ENCODE results near the gene C11orf21.
"Not testable (repeated sequence)": the region's sequence is repeated elsewhere in the genome, so short reads cannot be mapped to it uniquely, and the experiment has no call there.

C11orf21 gene

GRCh38 chr11:2301631-2302305 lies at the start of gene C11orf21, which contains the start of gene TSPAN32:
Gene C11orf21, minus strand, starts transcription at chr11:2301918. Its CDS starts 110 bp downstream, at chr11:2301808.
Gene TSPAN32, plus strand, starts transcription at chr11:2302013. Its CDS starts 137 bp downstream, at chr11:2302150.
- peak; percentile 28 to 36 for DNase-seq

- no peak for DNase-seq
Observed at GRCh38 chr11:2348986-2349385, 47.3 kb upstream of the C11orf21 start.

- DNase-seq = no peak
Observed at GRCh38 chr11:2347308-2347830, 45.7 kb upstream of the C11orf21 start.

- DNase-seq = no peak
Observed at GRCh38 chr11:2346586-2347307, 45.0 kb upstream of the C11orf21 start.

- no peak for DNase-seq
Observed at GRCh38 chr11:2346014-2346413, 44.3 kb upstream of the C11orf21 start.

- DNase-seq = no peak
Observed at GRCh38 chr11:2345050-2345449, 43.3 kb upstream of the C11orf21 start.

- no peak for DNase-seq
Observed at GRCh38 chr11:2343502-2343901, 41.8 kb upstream of the C11orf21 start.

- no peak for DNase-seq
Observed at GRCh38 chr11:2342981-2343380, 41.3 kb upstream of the C11orf21 start.

- no peak for DNase-seq
Observed at GRCh38 chr11:2342557-2342956, 40.8 kb upstream of the C11orf21 start.

- not testable (repeated sequence) for DNase-seq
Observed at GRCh38 chr11:2338760-2339159, 37.0 kb upstream of the C11orf21 start.

- not testable (repeated sequence) for DNase-seq
Observed at GRCh38 chr11:2335286-2335685, 33.6 kb upstream of the C11orf21 start.

- DNase-seq = not testable (repeated sequence)
Observed at GRCh38 chr11:2333486-2334205, 31.9 kb upstream of the C11orf21 start.

GRCh38 chr11:2332569-2332968 lies 30.9 kb upstream of the C11orf21 start:
- not testable (repeated sequence) for DNase-seq

GRCh38 chr11:2331404-2331803 lies 29.7 kb upstream of the C11orf21 start:
- DNase-seq = no peak

GRCh38 chr11:2330696-2331095 lies 29.0 kb upstream of the C11orf21 start:
- no peak for DNase-seq

- no peak for DNase-seq
Observed at GRCh38 chr11:2329551-2329950, 27.8 kb upstream of the C11orf21 start.

GRCh38 chr11:2328656-2329354 lies 27.1 kb upstream of the C11orf21 start:
- no peak for DNase-seq

- no peak for DNase-seq
Observed at GRCh38 chr11:2328021-2328420, 26.3 kb upstream of the C11orf21 start.

GRCh38 chr11:2327032-2327431 lies 25.3 kb upstream of the C11orf21 start:
- DNase-seq = no peak

- no peak for DNase-seq
Observed at GRCh38 chr11:2325719-2326118, 24.0 kb upstream of the C11orf21 start.

GRCh38 chr11:2325123-2325522 lies 23.4 kb upstream of the C11orf21 start:
- DNase-seq = no peak

GRCh38 chr11:2321311-2321683 lies 19.6 kb upstream of the C11orf21 start:
- no peak for DNase-seq

Data from stimulated activated CD4-positive, alpha-beta T cell treated with anti-CD3 and anti-CD28 coated beads, Interleukin-2, amount 100 ng/mL, for 48 hours (primary cell).